Endothelial cell (in vitro differentiated cells): Measurements from ENCODE around the gene JAZF1. TPM values are rescaled to one million over a fixed set of nuclear protein-coding genes. Genes with fewer than 3 reads are reported as not detected.

Source experiments
- DNase-seq: peaks from one replicate; pipeline ENCODE4 v3.0.0; 2021; ENCODE audit warnings: low spot score
- H3K27ac Mint-ChIP-seq: one replicate; pipeline ENCODE4 v1.8.0; 2021; ENCODE audit warnings: mixed read lengths, inconsistent platforms; ENCODE audit not compliant: unreplicated experiment
- H3K27me3 Mint-ChIP-seq: one replicate; pipeline ENCODE4 v1.8.0; 2021; ENCODE audit warnings: mild to moderate bottlenecking, moderate library complexity, mixed read lengths, inconsistent platforms; ENCODE audit not compliant: unreplicated experiment
- H3K36me3 Mint-ChIP-seq: one replicate; pipeline ENCODE4 v1.8.0; 2021; ENCODE audit warnings: mild to moderate bottlenecking, low read depth, mixed read lengths, inconsistent platforms; ENCODE audit not compliant: unreplicated experiment
- H3K4me1 Mint-ChIP-seq: one replicate; pipeline ENCODE4 v1.8.0; 2021; ENCODE audit warnings: mild to moderate bottlenecking, mixed read lengths, inconsistent platforms; ENCODE audit not compliant: unreplicated experiment
- H3K4me3 Mint-ChIP-seq: one replicate; pipeline ENCODE4 v1.8.0; 2021; ENCODE audit warnings: mild to moderate bottlenecking, mixed read lengths, inconsistent platforms; ENCODE audit not compliant: unreplicated experiment
- H3K9me3 Mint-ChIP-seq: one replicate; pipeline ENCODE4 v1.8.0; 2021; ENCODE audit warnings: mixed read lengths, inconsistent platforms; ENCODE audit not compliant: unreplicated experiment
- CTCF ChIP-seq: fragments of 200-600 bp; sonication (generic); IDR thresholded peaks from one replicate; pipeline ENCODE4 v1.5.0; 2021; ENCODE audit warnings: antibody characterized with exemption; ENCODE audit not compliant: unreplicated experiment
- total RNA-seq: library from RNA; stranded (reverse); fragmentation: NEBNext Ultra II Directional; extraction: Animal tissue kit (Norgen Biotek cat#: 25700); gene quantifications from one replicate; pipeline ENCODE4 v1.2.1, GENCODE V29; 2021; ENCODE audit not compliant: unreplicated experiment

Gene JAZF1
- total RNA-seq, 1 donor from 2014 or later: 8.5 TPM

- Mint-ChIP-seq H3K36me3 (no peaks in the 10 kb centered on the region), H3K4me3 (no peak overlapping the region), H3K4me1 (no peaks in the 10 kb centered on the region), H3K27me3 (no peaks in the 10 kb centered on the region), H3K9me3 (no peaks in the 10 kb centered on the region), H3K27ac (no peak overlapping the region)
- TF ChIP-seq CTCF: no peak
- no peak for DNase-seq
Observed at GRCh38 chr7:28202222-28202621, 21.6 kb upstream of the JAZF1 start.

- Mint-ChIP-seq H3K4me1 (no peaks in the 10 kb centered on the region), H3K27ac (no peak overlapping the region), H3K9me3 (no peaks in the 10 kb centered on the region), H3K27me3 (no peaks in the 10 kb centered on the region), H3K4me3 (no peak overlapping the region), H3K36me3 (no peaks in the 10 kb centered on the region)
- no peak for DNase-seq
- TF ChIP-seq CTCF: no peak
Observed at GRCh38 chr7:28201131-28201530, 20.5 kb upstream of the JAZF1 start.

GRCh38 chr7:28200598-28200997 lies 20.0 kb upstream of the JAZF1 start:
- no peak overlapping the region for H3K27ac Mint-ChIP-seq
- no peak for DNase-seq
- no peaks in the 10 kb centered on the region for H3K9me3 Mint-ChIP-seq
- no peak overlapping the region for H3K4me3 Mint-ChIP-seq
- no peaks in the 10 kb centered on the region for H3K36me3 Mint-ChIP-seq
- no peaks in the 10 kb centered on the region for H3K27me3 Mint-ChIP-seq
- no peak for TF ChIP-seq CTCF
- no peaks in the 10 kb centered on the region for H3K4me1 Mint-ChIP-seq

GRCh38 chr7:28199021-28199510 lies 18.5 kb upstream of the JAZF1 start:
- H3K9me3 Mint-ChIP-seq: no peaks in the 10 kb centered on the region
- H3K36me3 Mint-ChIP-seq: no peaks in the 10 kb centered on the region
- H3K27ac Mint-ChIP-seq: no peak overlapping the region
- DNase-seq: no peak
- no peak for TF ChIP-seq CTCF
- H3K4me1 Mint-ChIP-seq: no peaks in the 10 kb centered on the region
- H3K27me3 Mint-ChIP-seq: no peaks in the 10 kb centered on the region
- no peak overlapping the region for H3K4me3 Mint-ChIP-seq

GRCh38 chr7:28195910-28196620 lies 15.5 kb upstream of the JAZF1 start:
- DNase-seq: no peak
- Mint-ChIP-seq H3K9me3 (no peaks in the 10 kb centered on the region), H3K27me3 (no peaks in the 10 kb centered on the region), H3K36me3 (no peaks in the 10 kb centered on the region), H3K27ac (no peak overlapping the region), H3K4me3 (no peak overlapping the region), H3K4me1 (no peaks in the 10 kb centered on the region)
- no peak for TF ChIP-seq CTCF
